ENCODE results near the gene ABCF2. TPM values are rescaled to one million over a fixed set of nuclear protein-coding genes. Genes with fewer than 3 reads are reported as not detected.

ABCF2 gene
- total RNA-seq, 2 donors from 2014 or later = 43.3 to 48.9 TPM

Other genes starting within 250 kb of the ABCF2 start
- 1 to 10 TPM; 1.1 to 1.9 TPM for gene KCNH2, start 248.9 kb downstream of the ABCF2 start, total RNA-seq
- gene NOS3, start 236.2 kb downstream of the ABCF2 start, total RNA-seq = 1 to 10 TPM; 2.3 to 9.1 TPM
- 1 to 10 TPM; 2.0 to 3.0 TPM for gene ATG9B, start 202.7 kb downstream of the ABCF2 start, total RNA-seq
- gene ABCB8, start 198.8 kb downstream of the ABCF2 start, total RNA-seq = 10 to 100 TPM; 35.9 to 37.2 TPM
- 1 to 10 TPM; 2.5 to 3.0 TPM for gene ASIC3, start 178.7 kb downstream of the ABCF2 start, total RNA-seq
- gene CDK5, start 169.3 kb downstream of the ABCF2 start, total RNA-seq = 10 to 100 TPM; 22.2 to 25.2 TPM
- gene SLC4A2, start 167.6 kb downstream of the ABCF2 start, total RNA-seq = 100 to 1,000 TPM; 265 to 284 TPM
- gene FASTK, start 146.4 kb downstream of the ABCF2 start, total RNA-seq = 10 to 100 TPM; 64.0 to 71.0 TPM
- gene TMUB1, start 143.7 kb downstream of the ABCF2 start, total RNA-seq = 10 to 100 TPM; 48.1 to 52.6 TPM
- gene AGAP3, start 140.7 kb downstream of the ABCF2 start, total RNA-seq = 100 to 1,000 TPM; 113 to 116 TPM
- not detected for gene GBX1, start 59.5 kb downstream of the ABCF2 start, total RNA-seq
- not detected for gene ASB10, start 40.0 kb downstream of the ABCF2 start, total RNA-seq
- gene H2BK1, start 16.7 kb downstream of the ABCF2 start, total RNA-seq = not detected
- 10 to 100 TPM; 31.9 to 35.6 TPM for gene CHPF2, start 5.3 kb upstream of the ABCF2 start, total RNA-seq
- gene SMARCD3, start 21.5 kb upstream of the ABCF2 start, total RNA-seq = 10 to 100 TPM; 40.0 to 43.5 TPM
- 10 to 100 TPM; 50.2 to 64.7 TPM for gene NUB1, start 114.6 kb upstream of the ABCF2 start, total RNA-seq
- 10 to 100 TPM; 83.3 to 94.2 TPM for gene WDR86, start 182.8 kb upstream of the ABCF2 start, total RNA-seq
- 1 to 10 TPM; 2.3 to 4.4 TPM for gene CRYGN, start 212.9 kb upstream of the ABCF2 start, total RNA-seq

Measured in endodermal cell (in vitro differentiated cells).